Liver (tissue), 9 donors: ENCODE measurements around the gene EYA4. TPM values are rescaled to one million over a fixed set of nuclear protein-coding genes. Genes with fewer than 3 reads are reported as not detected.

ENCODE experiments used
- DNase-seq: peaks from one replicate; pipeline ENCODE4 v3.0.0-alpha.2; 2017; ENCODE audit warnings: low spot score
- H3K27ac ChIP-seq, 2 donors: one replicate each; pipeline ENCODE4 v1.7.0; 2013; ENCODE audit warnings: inconsistent platforms in 2 of 2, low read length in 2 of 2, control low read depth in 1 of 2, low read depth in 1 of 2, mild to moderate bottlenecking in 1 of 2
- H3K27me3 ChIP-seq, 4 donors: one replicate each; pipeline versions ENCODE4 v1.6.1 to v1.7.0; 2013; ENCODE audit warnings: low read length in 3 of 4, inconsistent platforms in 1 of 4, mild to moderate bottlenecking in 1 of 4, moderate library complexity in 1 of 4; ENCODE audit not compliant: control insufficient read depth in 4 of 4, insufficient read depth in 4 of 4
- H3K36me3 ChIP-seq, 4 donors: one replicate each; pipeline versions ENCODE4 v1.6.1 to v1.7.0; 2013; ENCODE audit warnings: low read length in 3 of 4, mild to moderate bottlenecking in 3 of 4, low read depth in 1 of 4, moderate library complexity in 1 of 4; ENCODE audit not compliant: control insufficient read depth in 4 of 4, insufficient read depth in 3 of 4
- H3K4me1 ChIP-seq, 4 donors: one replicate each; pipeline versions ENCODE4 v1.6.1 to v1.7.0; 2013; ENCODE audit warnings: low read length in 3 of 4, mild to moderate bottlenecking in 3 of 4, moderate library complexity in 1 of 4; ENCODE audit not compliant: control insufficient read depth in 4 of 4, insufficient read depth in 4 of 4
- H3K4me3 ChIP-seq, 3 donors: one replicate each; pipeline versions ENCODE4 v1.6.1 to v1.7.0; 2013; ENCODE audit warnings: low read length in 3 of 3, control low read depth in 1 of 3, low read depth in 1 of 3, mild to moderate bottlenecking in 1 of 3
- H3K9ac ChIP-seq, 2 donors: one replicate each; pipeline ENCODE4 v1.7.0; 2013; ENCODE audit warnings: low read length in 2 of 2, mild to moderate bottlenecking in 2 of 2, moderate library complexity in 2 of 2, control low read depth in 1 of 2, low read depth in 1 of 2
- H3K9me3 ChIP-seq, 4 donors: one replicate each; pipeline versions ENCODE4 v1.6.1 to v1.7.0; 2013; ENCODE audit warnings: low read length in 3 of 4; ENCODE audit not compliant: control insufficient read depth in 4 of 4
- FOXA1 ChIP-seq: IDR thresholded peaks from 2 replicates; pipeline ENCODE4 v1.6.1; 2016; ENCODE audit warnings: antibody characterized with exemption
- FOXA2 ChIP-seq: IDR thresholded peaks from 2 replicates; pipeline ENCODE4 v1.6.1; 2016; ENCODE audit warnings: antibody characterized with exemption
- HNF4A ChIP-seq, 2 donors: conservative IDR thresholded peaks; 2 replicates each; pipeline ENCODE4 v1.6.1; 2016; ENCODE audit warnings: antibody characterized with exemption in 2 of 2, mild to moderate bottlenecking in 2 of 2
- JUND ChIP-seq, 2 donors: IDR thresholded peaks; 2 replicates each; pipeline ENCODE4 v1.6.1; 2016; ENCODE audit warnings: antibody characterized with exemption in 2 of 2
- RXRA ChIP-seq, 2 donors: IDR thresholded peaks; 2 replicates each; pipeline ENCODE4 v1.6.1; 2017 to 2018; ENCODE audit warnings: antibody characterized with exemption in 2 of 2, mild to moderate bottlenecking in 1 of 2
- SP1 ChIP-seq: IDR thresholded peaks from 2 replicates; pipeline ENCODE4 v1.6.1; 2018; ENCODE audit warnings: antibody characterized with exemption, mild to moderate bottlenecking
- TAF1 ChIP-seq: conservative IDR thresholded peaks from 2 replicates; pipeline ENCODE4 v1.6.1; 2016; ENCODE audit warnings: antibody characterized with exemption, mild to moderate bottlenecking
- YY1 ChIP-seq: IDR thresholded peaks from 2 replicates; pipeline ENCODE4 v1.6.1; 2016; ENCODE audit warnings: antibody characterized with exemption, mild to moderate bottlenecking
- WGBS: extraction: QIAGEN DNeasy Blood & Tissue Kit; methylation state at CpG from one replicate; pipeline ENCODE4 v1.1.7; 2013; 5-methylcytosine and 5-hydroxymethylcytosine counted together
- polyA plus RNA-seq, 2 donors: library from polyadenylated mRNA; stranded (reverse) in 1 of 2; unstranded in 1 of 2; fragments of 200-250 nt in 1 of 2; fragments of >200 nt in 1 of 2; fragmentation: Nextera tagmentation in 1 of 2; extraction: Ambion mirVana in 1 of 2; gene quantifications; one replicate each; pipeline versions ENCODE4 v1.2.1 to v1.2.3, GENCODE V29; 2013 to 2015
- total RNA-seq, 2 donors: library from RNA; depleted of rRNA; stranded (reverse); fragments of >200 nt; gene quantifications; one replicate each; pipeline ENCODE4 v1.2.3, GENCODE V29; 2014
- TF ChIP-seq, protein P1 (sequence below): fragments of 150-350 bp; IDR thresholded peaks from 2 replicates; pipeline ENCODE4 v1.5.1; 2017; ENCODE audit warnings: improper control_type of control experiment, low read depth, low read length; ENCODE audit not compliant: missing input control
- TF ChIP-seq, protein P2 (sequence below): IDR thresholded peaks from 2 replicates; pipeline ENCODE4 v1.6.1; 2016; ENCODE audit warnings: antibody characterized with exemption, mild to moderate bottlenecking
- donor health status: healthy.
- donor health status: healthy.
- donor health status: healthy.
- donor health status: healthy.
- donor health status: healthy.

Gene EYA4
- total and polyA plus RNA-seq, 4 donors: 0.05 to 0.50 TPM; not detected in 2

DNA sequence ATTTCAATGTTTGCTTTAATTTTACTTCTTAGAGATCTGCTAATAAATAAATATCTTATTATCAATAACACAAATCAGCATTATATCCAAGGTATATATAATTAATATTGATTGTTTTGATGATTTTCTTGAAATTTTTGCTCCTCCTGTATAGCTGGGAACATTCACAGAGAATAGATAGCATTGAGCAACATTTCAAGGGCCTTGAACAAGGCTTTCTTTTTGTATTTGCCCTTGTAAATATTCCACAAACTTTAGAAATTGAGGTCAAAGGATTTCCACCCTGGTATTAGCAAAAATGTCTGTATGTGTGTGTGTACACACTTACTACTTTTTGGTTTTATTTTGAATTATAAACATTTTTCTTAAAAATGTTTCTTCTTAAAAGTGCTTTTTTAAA is 205.6 kb downstream of the EYA4 start:
- Histone ChIP-seq H3K4me3 (no peak overlapping the region), H3K4me1 (peaks cover 0 to 8% (median 0%) of the 10 kb centered on the region in 4 donors), H3K27me3 (no peaks in the 10 kb centered on the region), H3K36me3 (no peaks in the 10 kb centered on the region), H3K9ac (no peak overlapping the region), H3K9me3 (no peaks in the 10 kb centered on the region), H3K27ac (no peak overlapping the region)
- no peak for DNase-seq
- TF ChIP-seq FOXA1 (no peak), FOXA2 (peak; percentile 24), YY1 (peak; percentile 17), HNF4A (conservative IDR thresholded peaks at IDR 0.05) (peak; percentile 32 to 51), RXRA (IDR thresholded peaks at IDR 0.05) (peak; percentile 21 to 50)
- TF ChIP-seq, protein P1, sequence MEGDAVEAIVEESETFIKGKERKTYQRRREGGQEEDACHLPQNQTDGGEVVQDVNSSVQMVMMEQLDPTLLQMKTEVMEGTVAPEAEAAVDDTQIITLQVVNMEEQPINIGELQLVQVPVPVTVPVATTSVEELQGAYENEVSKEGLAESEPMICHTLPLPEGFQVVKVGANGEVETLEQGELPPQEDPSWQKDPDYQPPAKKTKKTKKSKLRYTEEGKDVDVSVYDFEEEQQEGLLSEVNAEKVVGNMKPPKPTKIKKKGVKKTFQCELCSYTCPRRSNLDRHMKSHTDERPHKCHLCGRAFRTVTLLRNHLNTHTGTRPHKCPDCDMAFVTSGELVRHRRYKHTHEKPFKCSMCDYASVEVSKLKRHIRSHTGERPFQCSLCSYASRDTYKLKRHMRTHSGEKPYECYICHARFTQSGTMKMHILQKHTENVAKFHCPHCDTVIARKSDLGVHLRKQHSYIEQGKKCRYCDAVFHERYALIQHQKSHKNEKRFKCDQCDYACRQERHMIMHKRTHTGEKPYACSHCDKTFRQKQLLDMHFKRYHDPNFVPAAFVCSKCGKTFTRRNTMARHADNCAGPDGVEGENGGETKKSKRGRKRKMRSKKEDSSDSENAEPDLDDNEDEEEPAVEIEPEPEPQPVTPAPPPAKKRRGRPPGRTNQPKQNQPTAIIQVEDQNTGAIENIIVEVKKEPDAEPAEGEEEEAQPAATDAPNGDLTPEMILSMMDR: no peak

DNA sequence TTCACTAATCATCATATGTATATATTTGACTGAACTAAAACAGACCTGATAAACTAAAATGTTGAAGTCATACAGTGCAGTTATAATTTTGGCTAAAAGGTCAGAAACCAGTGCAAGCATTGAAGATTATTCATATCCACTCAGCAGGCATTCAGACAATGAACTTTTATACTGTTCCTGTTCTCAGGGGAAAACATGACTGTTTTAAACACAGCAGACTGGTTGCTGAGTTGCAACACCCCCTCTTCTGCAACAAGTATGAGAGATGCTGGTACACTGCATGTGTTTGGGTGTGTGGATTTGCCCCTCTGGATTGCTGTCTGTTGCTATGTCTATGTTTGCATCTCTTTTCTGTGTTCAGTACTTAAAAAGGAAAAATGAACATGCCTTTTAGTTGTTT is 206.8 kb downstream of the EYA4 start:
- Histone ChIP-seq H3K4me1 (peaks cover 0 to 8% (median 0%) of the 10 kb centered on the region in 4 donors), H3K9me3 (no peaks in the 10 kb centered on the region), H3K27me3 (no peaks in the 10 kb centered on the region), H3K4me3 (no peak overlapping the region), H3K36me3 (no peaks in the 10 kb centered on the region), H3K9ac (no peak overlapping the region), H3K27ac (no peak overlapping the region)
- DNase-seq: no peak
- TF ChIP-seq JUND (IDR thresholded peaks at IDR 0.05): peak in 1 of 2 donors; percentile 14
- TF ChIP-seq, protein P2, sequence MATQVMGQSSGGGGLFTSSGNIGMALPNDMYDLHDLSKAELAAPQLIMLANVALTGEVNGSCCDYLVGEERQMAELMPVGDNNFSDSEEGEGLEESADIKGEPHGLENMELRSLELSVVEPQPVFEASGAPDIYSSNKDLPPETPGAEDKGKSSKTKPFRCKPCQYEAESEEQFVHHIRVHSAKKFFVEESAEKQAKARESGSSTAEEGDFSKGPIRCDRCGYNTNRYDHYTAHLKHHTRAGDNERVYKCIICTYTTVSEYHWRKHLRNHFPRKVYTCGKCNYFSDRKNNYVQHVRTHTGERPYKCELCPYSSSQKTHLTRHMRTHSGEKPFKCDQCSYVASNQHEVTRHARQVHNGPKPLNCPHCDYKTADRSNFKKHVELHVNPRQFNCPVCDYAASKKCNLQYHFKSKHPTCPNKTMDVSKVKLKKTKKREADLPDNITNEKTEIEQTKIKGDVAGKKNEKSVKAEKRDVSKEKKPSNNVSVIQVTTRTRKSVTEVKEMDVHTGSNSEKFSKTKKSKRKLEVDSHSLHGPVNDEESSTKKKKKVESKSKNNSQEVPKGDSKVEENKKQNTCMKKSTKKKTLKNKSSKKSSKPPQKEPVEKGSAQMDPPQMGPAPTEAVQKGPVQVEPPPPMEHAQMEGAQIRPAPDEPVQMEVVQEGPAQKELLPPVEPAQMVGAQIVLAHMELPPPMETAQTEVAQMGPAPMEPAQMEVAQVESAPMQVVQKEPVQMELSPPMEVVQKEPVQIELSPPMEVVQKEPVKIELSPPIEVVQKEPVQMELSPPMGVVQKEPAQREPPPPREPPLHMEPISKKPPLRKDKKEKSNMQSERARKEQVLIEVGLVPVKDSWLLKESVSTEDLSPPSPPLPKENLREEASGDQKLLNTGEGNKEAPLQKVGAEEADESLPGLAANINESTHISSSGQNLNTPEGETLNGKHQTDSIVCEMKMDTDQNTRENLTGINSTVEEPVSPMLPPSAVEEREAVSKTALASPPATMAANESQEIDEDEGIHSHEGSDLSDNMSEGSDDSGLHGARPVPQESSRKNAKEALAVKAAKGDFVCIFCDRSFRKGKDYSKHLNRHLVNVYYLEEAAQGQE: no peak

DNA sequence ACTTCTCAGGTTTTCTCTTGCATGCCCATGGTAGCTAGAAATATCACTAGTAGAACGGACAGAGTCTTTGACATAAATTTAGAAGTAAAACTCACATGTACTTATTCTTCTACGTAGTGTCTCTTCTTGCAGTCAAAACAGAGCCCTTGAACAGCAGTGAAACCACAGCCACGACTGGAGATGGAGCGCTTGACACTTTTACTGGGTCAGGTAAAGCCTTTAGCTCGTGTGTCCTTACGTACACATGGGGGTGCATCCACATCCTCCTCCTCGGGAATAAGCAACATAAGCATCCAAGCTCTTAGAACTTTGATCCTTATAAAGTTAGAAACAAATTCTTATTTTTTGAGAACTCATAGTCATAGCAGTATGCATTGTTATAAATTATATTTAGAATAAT is 215.3 kb downstream of the EYA4 start:
- Histone ChIP-seq H3K27me3 (no peaks in the 10 kb centered on the region), H3K4me1 (no peaks in the 10 kb centered on the region), H3K9ac (no peak overlapping the region), H3K27ac (no peak overlapping the region), H3K4me3 (no peak overlapping the region), H3K9me3 (no peaks in the 10 kb centered on the region), H3K36me3 (no peaks in the 10 kb centered on the region)
- no peak for DNase-seq
- TF ChIP-seq, protein P2: no peak
- no peak for TF ChIP-seq SP1
- TF ChIP-seq TAF1: no peak
- no peak for TF ChIP-seq HNF4A (conservative IDR thresholded peaks at IDR 0.05)
- no peak for TF ChIP-seq RXRA (IDR thresholded peaks at IDR 0.05)
- WGBS: 68% methylated on average over 7 of the region's 7 CpGs
